G401.6 (cell line): ENCODE measurements around the gene MRPS18B.
"Not testable (repeated sequence)": the region's sequence is repeated elsewhere in the genome, so short reads cannot be mapped to it uniquely, and the experiment has no call there.

ENCODE experiments used
- FAIRE-seq: peaks from 2 replicates; lab custom pipeline; 2012; peaks lifted over from hg19 to GRCh38; lab: Jason Lieb, UNC

The MRPS18B gene

GRCh38 chr6:30644769-30645168, 27.1 kb downstream of the MRPS18B start:
- no peak for FAIRE-seq

GRCh38 chr6:30645989-30646388, 28.3 kb downstream of the MRPS18B start:
- no peak for FAIRE-seq

- no peak for FAIRE-seq
Observed at GRCh38 chr6:30646450-30647241, 29.0 kb downstream of the MRPS18B start, which contains the start of gene C6orf136. Gene C6orf136 (plus strand): TSS chr6:30647133. CDS start chr6:30647232, 99 bp downstream.

GRCh38 chr6:30647242-30648116, 29.8 kb downstream of the MRPS18B start:
- FAIRE-seq = no peak

- no peak for FAIRE-seq
Observed at GRCh38 chr6:30651143-30651542, 33.5 kb downstream of the MRPS18B start.

- FAIRE-seq = no peak
Observed at GRCh38 chr6:30654798-30655742, 37.4 kb downstream of the MRPS18B start.

- FAIRE-seq = no peak
Observed at GRCh38 chr6:30655743-30656094, 38.1 kb downstream of the MRPS18B start.

- no peak for FAIRE-seq
Observed at GRCh38 chr6:30656513-30656912, 38.9 kb downstream of the MRPS18B start.

- no peak for FAIRE-seq
Observed at GRCh38 chr6:30657454-30657853, 39.8 kb downstream of the MRPS18B start.

- not testable (repeated sequence) for FAIRE-seq
Observed at GRCh38 chr6:30657922-30658321, 40.3 kb downstream of the MRPS18B start.

GRCh38 chr6:30664994-30665767, 47.5 kb downstream of the MRPS18B start:
- FAIRE-seq = no peak

- not testable (repeated sequence) for FAIRE-seq
Observed at GRCh38 chr6:30666300-30666699, 48.7 kb downstream of the MRPS18B start.

- FAIRE-seq = no peak
Observed at GRCh38 chr6:30670760-30671527, 53.3 kb downstream of the MRPS18B start.

- FAIRE-seq = peak; percentile 95
Observed at GRCh38 chr6:30672445-30673253, 55.0 kb downstream of the MRPS18B start, which contains the start of gene DHX16. Gene DHX16 (minus strand): TSS chr6:30673006. CDS start chr6:30672841, 165 bp downstream.
